GM20431 (cell line): Measurements from ENCODE around the gene USP30.
"Not testable (repeated sequence)": the region's sequence is repeated elsewhere in the genome, so short reads cannot be mapped to it uniquely, and the experiment has no call there.

ENCODE experiments used
- in situ Hi-C: fragments of 300-500 bp; cut with MseI, MboI; formaldehyde crosslinking; loops from one replicate; pipeline ENCODE4 v1.15.0; 2020; ENCODE audit warnings: low sequenced_read_pairs; ENCODE audit not compliant: unreplicated experiment

The USP30 gene

GRCh38 chr12:109052414-109053323 is at the start of gene USP30:
TSS of gene USP30 (plus strand) at chr12:109052576. CDS start at chr12:109052679, 103 bp downstream.
- in situ Hi-C loops, result no loop called here

GRCh38 chr12:109004017-109004416 is 48.4 kb upstream of the USP30 start:
- in situ Hi-C loops, result no loop called here

GRCh38 chr12:109009766-109010165 is 42.6 kb upstream of the USP30 start:
- in situ Hi-C loops, result no loop called here

- in situ Hi-C loops, result no loop called here
These were observed 42.1 kb upstream of the USP30 start for GRCh38 chr12:109010259-109010658.

GRCh38 chr12:109014984-109015765 is 37.2 kb upstream of the USP30 start:
- in situ Hi-C loops, result no loop called here

- in situ Hi-C loops, result no loop called here
These were observed 36.4 kb upstream of the USP30 start for GRCh38 chr12:109016016-109016415.

GRCh38 chr12:109016978-109017377 is 35.4 kb upstream of the USP30 start:
- in situ Hi-C loops, result no loop called here

- in situ Hi-C loops, result no loop called here
These were observed 34.1 kb upstream of the USP30 start for GRCh38 chr12:109018296-109018695.

GRCh38 chr12:109020146-109020795 is 32.1 kb upstream of the USP30 start:
- in situ Hi-C loops, result no loop called here

GRCh38 chr12:109020796-109021380 is 31.5 kb upstream of the USP30 start, which contains the start of gene SVOP:
TSS of gene SVOP (minus strand) at chr12:109021068. CDS start at chr12:109020868, 200 bp downstream.
- in situ Hi-C loops, result no loop called here

- in situ Hi-C loops, result no loop called here
These were observed 24.6 kb upstream of the USP30 start for GRCh38 chr12:109027767-109028166.

GRCh38 chr12:109028624-109029023 is 23.8 kb upstream of the USP30 start:
- in situ Hi-C loops, result not testable (repeated sequence)

GRCh38 chr12:109029411-109029810 is 23.0 kb upstream of the USP30 start:
- in situ Hi-C loops, result no loop called here

- in situ Hi-C loops, result no loop called here
These were observed 18.9 kb upstream of the USP30 start for GRCh38 chr12:109033239-109034196.

- in situ Hi-C loops, result no loop called here
These were observed 15.4 kb upstream of the USP30 start for GRCh38 chr12:109036975-109037374.

- in situ Hi-C loops, result no loop called here
These were observed 8.1 kb upstream of the USP30 start for GRCh38 chr12:109044241-109044640.

GRCh38 chr12:109047081-109047805 is 5.1 kb upstream of the USP30 start:
- in situ Hi-C loops, result no loop called here

- in situ Hi-C loops, result not testable (repeated sequence)
These were observed 3.7 kb upstream of the USP30 start for GRCh38 chr12:109048706-109049105.
